ENCODE measurements around the gene MAP4K2. TPM values are rescaled to one million over a fixed set of nuclear protein-coding genes. Genes with fewer than 3 reads are reported as not detected.

MAP4K2 gene
- polyA plus RNA-seq, 3 donors, result 9.9 to 38.0 (median 12.6) TPM

DNA sequence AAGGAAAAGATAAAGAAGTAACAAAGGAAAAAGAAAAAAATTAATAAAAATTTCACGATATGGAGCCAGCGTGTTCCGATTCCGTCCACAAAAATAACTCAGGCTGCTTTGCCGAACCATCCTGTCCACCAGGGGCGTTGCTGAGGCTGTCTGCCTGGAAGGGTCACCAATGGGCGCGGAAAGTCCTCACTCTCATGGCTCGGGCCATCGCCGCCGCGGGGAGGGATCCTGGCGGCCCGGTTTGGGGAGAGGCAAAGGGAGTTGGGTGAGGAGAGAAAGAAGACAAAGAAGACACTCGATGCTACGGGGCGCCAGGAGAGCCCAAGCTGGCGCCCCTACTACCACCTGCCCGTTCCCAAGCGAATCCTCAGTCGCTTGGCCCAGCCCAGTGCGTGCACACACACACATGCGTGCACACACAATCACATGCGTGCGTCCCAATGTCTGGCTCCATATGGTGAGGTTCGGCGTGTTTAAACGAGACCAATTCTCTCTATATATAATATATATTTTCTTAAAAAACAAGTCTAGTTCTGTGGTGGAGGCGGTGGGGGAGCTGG, 37.6 kb downstream of the MAP4K2 start:
- Mint-ChIP-seq H3K36me3 (peaks cover 74 to 88% of the 10 kb centered on the region in 2 donors), H3K27ac (peak overlapping the region in 1 of 7 donors; percentile 62), H3K4me1 (peaks cover 38% of the 10 kb centered on the region), H3K4me3 (no peak overlapping the region), H3K9me3 (no peaks in the 10 kb centered on the region), H3K27me3 (ENCODE audit: low read depth in 3 of 3) (peaks cover 0 to 5% (median 3%) of the 10 kb centered on the region in 3 donors)
- Histone ChIP-seq H3K4me1 (ENCODE audit: control insufficient read depth in 1 of 2, insufficient read depth in 2 of 2, low read length in 2 of 2) (peaks cover 0 to 26% of the 10 kb centered on the region in 2 donors), H2AFZ (ENCODE audit: insufficient read depth, low read depth, low read length, poor library complexity, severe bottlenecking) (no peak overlapping the region), H3K4me2 (replicated peaks; ENCODE audit: extremely low read depth, low read length, poor library complexity, severe bottlenecking) (no peak overlapping the region), H3K79me2 (ENCODE audit: insufficient read depth, low read length) (peaks cover 48% of the 10 kb centered on the region), H3K27me3 (ENCODE audit: control insufficient read depth in 2 of 2, insufficient read depth in 2 of 2, low read length in 2 of 2) (no peaks in the 10 kb centered on the region), H3K9ac (ENCODE audit: insufficient read depth, low read length, poor library complexity, severe bottlenecking) (no peak overlapping the region), H3K9me3 (replicated peaks in 1 of 2; ENCODE audit: control insufficient read depth in 1 of 2, insufficient read depth in 1 of 2, low read length in 2 of 2) (no peaks in the 10 kb centered on the region), H3K27ac (ENCODE audit: low read depth in 1 of 2, low read length in 2 of 2) (no peak overlapping the region), H3K36me3 (replicated peaks in 1 of 2; ENCODE audit: control insufficient read depth in 1 of 2, insufficient read depth in 2 of 2, low read length in 2 of 2) (peaks cover 79 to 84% of the 10 kb centered on the region in 2 donors), H3K4me3 (replicated peaks in 1 of 3; ENCODE audit: low read depth in 2 of 3, low read length in 3 of 3) (no peak overlapping the region), H4K20me1 (ENCODE audit: insufficient read depth, low read length) (peaks cover 93% of the 10 kb centered on the region)
- 92% methylated on average over 15 of the region's 30 CpGs for WGBS (ENCODE audit: insufficient coverage)
- intact Hi-C loops (cut with micrococcal nuclease), result no loop called here
- no peak for DNase-seq
- TF ChIP-seq, protein P1, sequence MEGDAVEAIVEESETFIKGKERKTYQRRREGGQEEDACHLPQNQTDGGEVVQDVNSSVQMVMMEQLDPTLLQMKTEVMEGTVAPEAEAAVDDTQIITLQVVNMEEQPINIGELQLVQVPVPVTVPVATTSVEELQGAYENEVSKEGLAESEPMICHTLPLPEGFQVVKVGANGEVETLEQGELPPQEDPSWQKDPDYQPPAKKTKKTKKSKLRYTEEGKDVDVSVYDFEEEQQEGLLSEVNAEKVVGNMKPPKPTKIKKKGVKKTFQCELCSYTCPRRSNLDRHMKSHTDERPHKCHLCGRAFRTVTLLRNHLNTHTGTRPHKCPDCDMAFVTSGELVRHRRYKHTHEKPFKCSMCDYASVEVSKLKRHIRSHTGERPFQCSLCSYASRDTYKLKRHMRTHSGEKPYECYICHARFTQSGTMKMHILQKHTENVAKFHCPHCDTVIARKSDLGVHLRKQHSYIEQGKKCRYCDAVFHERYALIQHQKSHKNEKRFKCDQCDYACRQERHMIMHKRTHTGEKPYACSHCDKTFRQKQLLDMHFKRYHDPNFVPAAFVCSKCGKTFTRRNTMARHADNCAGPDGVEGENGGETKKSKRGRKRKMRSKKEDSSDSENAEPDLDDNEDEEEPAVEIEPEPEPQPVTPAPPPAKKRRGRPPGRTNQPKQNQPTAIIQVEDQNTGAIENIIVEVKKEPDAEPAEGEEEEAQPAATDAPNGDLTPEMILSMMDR (IDR thresholded peaks at IDR 0.05), result peak; percentile 13

DNA sequence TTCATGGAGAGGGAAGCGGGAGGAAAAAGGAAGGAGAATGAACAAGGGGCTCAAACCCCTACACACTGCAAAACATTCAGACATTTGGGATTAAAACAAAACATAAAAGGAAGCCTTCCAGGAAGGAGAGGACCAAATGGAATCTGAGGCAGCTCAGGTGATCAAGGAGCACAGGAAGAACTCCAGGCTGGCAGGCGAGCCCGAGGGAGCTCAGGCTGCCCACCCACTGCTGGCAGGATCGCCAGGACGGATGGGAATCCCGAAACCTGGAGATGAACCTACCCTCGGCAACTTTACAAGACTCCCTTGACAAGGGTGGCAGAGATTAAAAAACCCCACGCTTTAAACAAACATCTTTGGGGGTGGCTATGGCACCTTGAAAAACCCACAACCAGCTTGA, 38.3 kb downstream of the MAP4K2 start:
- Mint-ChIP-seq H3K4me1 (peaks cover 41% of the 10 kb centered on the region), H3K27ac (peak overlapping the region in 3 of 7 donors; percentile 63 to 80 (median 65)), H3K9me3 (no peaks in the 10 kb centered on the region), H3K27me3 (ENCODE audit: low read depth in 3 of 3) (peaks cover 0 to 6% (median 3%) of the 10 kb centered on the region in 3 donors), H3K4me3 (no peak overlapping the region), H3K36me3 (peaks cover 67 to 82% of the 10 kb centered on the region in 2 donors)
- TF ChIP-seq, protein P1 (IDR thresholded peaks at IDR 0.05), result no peak
- WGBS (ENCODE audit: insufficient coverage), result 94% methylated on average over 2 of the region's 8 CpGs
- Histone ChIP-seq H4K20me1 (ENCODE audit: insufficient read depth, low read length) (peaks cover 93% of the 10 kb centered on the region), H3K27me3 (ENCODE audit: control insufficient read depth in 2 of 2, insufficient read depth in 2 of 2, low read length in 2 of 2) (no peaks in the 10 kb centered on the region), H3K4me3 (replicated peaks in 1 of 3; ENCODE audit: low read depth in 2 of 3, low read length in 3 of 3) (no peak overlapping the region), H3K27ac (ENCODE audit: low read depth in 1 of 2, low read length in 2 of 2) (no peak overlapping the region), H3K36me3 (replicated peaks in 1 of 2; ENCODE audit: control insufficient read depth in 1 of 2, insufficient read depth in 2 of 2, low read length in 2 of 2) (peaks cover 73 to 78% of the 10 kb centered on the region in 2 donors), H3K4me1 (ENCODE audit: control insufficient read depth in 1 of 2, insufficient read depth in 2 of 2, low read length in 2 of 2) (peaks cover 0 to 26% of the 10 kb centered on the region in 2 donors), H3K4me2 (replicated peaks; ENCODE audit: extremely low read depth, low read length, poor library complexity, severe bottlenecking) (no peak overlapping the region), H3K9ac (ENCODE audit: insufficient read depth, low read length, poor library complexity, severe bottlenecking) (no peak overlapping the region), H3K79me2 (ENCODE audit: insufficient read depth, low read length) (peaks cover 42% of the 10 kb centered on the region), H2AFZ (ENCODE audit: insufficient read depth, low read depth, low read length, poor library complexity, severe bottlenecking) (no peak overlapping the region), H3K9me3 (replicated peaks in 1 of 2; ENCODE audit: control insufficient read depth in 1 of 2, insufficient read depth in 1 of 2, low read length in 2 of 2) (no peaks in the 10 kb centered on the region)
- intact Hi-C loops (cut with micrococcal nuclease), result no loop called here
- DNase-seq, result no peak

Data from CD14-positive monocyte (primary cell).